Measurements from ENCODE around the gene PEMT. TPM values are rescaled to one million over a fixed set of nuclear protein-coding genes. Genes with fewer than 3 reads are reported as not detected.

The PEMT gene
- total and polyA plus RNA-seq, 2 of the 4 experiments (the other 2 are of a cell fraction): 23.3 to 49.5 TPM

GRCh38 chr17:17537311-17538099 lies 54.0 kb downstream of the PEMT start:
- H3K27ac ChIP-seq (ENCODE audit: insufficient read depth, low read length): no peak overlapping the region
- H2BK5ac ChIP-seq (ENCODE audit: low read depth, low read length, poor library complexity, severe bottlenecking): no peak overlapping the region
- H4K8ac ChIP-seq (ENCODE audit: low read depth in 2 of 2, low read length in 2 of 2): no peak overlapping the region
- WGBS, 2 experiments (ENCODE audit: extremely low coverage in 2 of 2, insufficient read length in 1 of 2): 89% methylated on average over 3 of the region's 15 CpGs; no CpG with 5 or more reads in 1 of the 2 experiments
- DNase-seq: peak; percentile 37
- CTCF ChIA-PET: no interaction called here
- H3K79me1 ChIP-seq (ENCODE audit: low read depth in 1 of 2, low read length in 2 of 2): no peaks in the 10 kb centered on the region
- H3K9me1 ChIP-seq (ENCODE audit: insufficient read depth, low read length): 0 out of 2 replicates have a peak, but pooled peaks cover 4% of the 10 kb centered on the region
- TF ChIP-seq, protein P1, sequence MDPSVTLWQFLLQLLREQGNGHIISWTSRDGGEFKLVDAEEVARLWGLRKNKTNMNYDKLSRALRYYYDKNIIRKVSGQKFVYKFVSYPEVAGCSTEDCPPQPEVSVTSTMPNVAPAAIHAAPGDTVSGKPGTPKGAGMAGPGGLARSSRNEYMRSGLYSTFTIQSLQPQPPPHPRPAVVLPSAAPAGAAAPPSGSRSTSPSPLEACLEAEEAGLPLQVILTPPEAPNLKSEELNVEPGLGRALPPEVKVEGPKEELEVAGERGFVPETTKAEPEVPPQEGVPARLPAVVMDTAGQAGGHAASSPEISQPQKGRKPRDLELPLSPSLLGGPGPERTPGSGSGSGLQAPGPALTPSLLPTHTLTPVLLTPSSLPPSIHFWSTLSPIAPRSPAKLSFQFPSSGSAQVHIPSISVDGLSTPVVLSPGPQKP (IDR thresholded peaks at IDR 0.05; ENCODE audit: borderline replicate concordance, low read depth, low read length): no peak
- TF ChIP-seq FOS (IDR thresholded peaks at IDR 0.05; ENCODE audit: low read depth, low read length) (no peak), RCOR1 (IDR thresholded peaks at IDR 0.05; ENCODE audit: insufficient replicate concordance, low read length) (no peak)
- TF ChIP-seq, protein P2, sequence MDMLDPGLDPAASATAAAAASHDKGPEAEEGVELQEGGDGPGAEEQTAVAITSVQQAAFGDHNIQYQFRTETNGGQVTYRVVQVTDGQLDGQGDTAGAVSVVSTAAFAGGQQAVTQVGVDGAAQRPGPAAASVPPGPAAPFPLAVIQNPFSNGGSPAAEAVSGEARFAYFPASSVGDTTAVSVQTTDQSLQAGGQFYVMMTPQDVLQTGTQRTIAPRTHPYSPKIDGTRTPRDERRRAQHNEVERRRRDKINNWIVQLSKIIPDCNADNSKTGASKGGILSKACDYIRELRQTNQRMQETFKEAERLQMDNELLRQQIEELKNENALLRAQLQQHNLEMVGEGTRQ (IDR thresholded peaks at IDR 0.05; ENCODE audit: low read depth, low read length): peak; percentile 74
- no peak overlapping the region for H4K91ac ChIP-seq (ENCODE audit: insufficient read depth, low read depth, low read length)
- no peak for ATAC-seq (ENCODE audit: low read depth)
- no peaks in the 10 kb centered on the region for H3K36me3 ChIP-seq (ENCODE audit: control insufficient read depth, insufficient read depth, low read length)
- H3K27me3 ChIP-seq (ENCODE audit: control insufficient read depth, insufficient read depth, low read length): no peaks in the 10 kb centered on the region
- no peak overlapping the region for H3K14ac ChIP-seq (replicated peaks; ENCODE audit: low read depth, low read length)
- H4K20me1 ChIP-seq (ENCODE audit: insufficient read depth, low read length): no peaks in the 10 kb centered on the region
- dilution Hi-C loops (cut with HindIII; ENCODE audit: low sequenced_read_pairs, unreplicated experiment) (no loop called here), intact Hi-C loops (cut with micrococcal nuclease) (no loop called here), in situ Hi-C loops (cut with MboI; ENCODE audit: low sequenced_read_pairs) (no loop called here)
- H3K56ac ChIP-seq (ENCODE audit: extremely low read depth, insufficient read depth, low read length): no peak overlapping the region
- no peak overlapping the region for H3K4ac ChIP-seq (ENCODE audit: low read depth, low read length)
- peak overlapping the region; percentile 51 for H2AK9ac ChIP-seq (replicated peaks; ENCODE audit: low read depth, low read length, poor library complexity)
- peak overlapping the region; percentile 33; the same call in 1 of the 2 replicates for H2AK5ac ChIP-seq (ENCODE audit: low read depth, low read length)
- no peak overlapping the region for H3K23ac ChIP-seq (ENCODE audit: low read depth, low read length)
- H2BK20ac ChIP-seq (ENCODE audit: low read depth, low read length): no peak overlapping the region
- H4K5ac ChIP-seq (ENCODE audit: low read depth, low read length): no peak overlapping the region
- H3K4me1 ChIP-seq (ENCODE audit: control insufficient read depth, insufficient read depth, low read length): peaks cover 8% of the 10 kb centered on the region; the same call in 1 of the 2 replicates
- no peak overlapping the region for H3K18ac ChIP-seq (ENCODE audit: low read depth, low read length)
- H3K9me3 ChIP-seq (ENCODE audit: control insufficient read depth, insufficient read depth, low read length): no peaks in the 10 kb centered on the region
- POLR2A ChIA-PET (ENCODE audit: unreplicated experiment): no interaction called here
- no peak overlapping the region for H3K4me2 ChIP-seq (ENCODE audit: low read depth, low read length)
- no peak overlapping the region for H2BK120ac ChIP-seq (ENCODE audit: low read depth, low read length)
- no peak overlapping the region for H2AFZ ChIP-seq (replicated peaks; ENCODE audit: low read length, poor library complexity)
- no peak overlapping the region for H2BK15ac ChIP-seq (ENCODE audit: low read depth, low read length)
- BruUV-seq (replicated peaks): no TSS peak
- H3K9ac ChIP-seq (ENCODE audit: low read depth, low read length): no peak overlapping the region
- H3K4me3 ChIP-seq (ENCODE audit: insufficient read depth, low read depth, low read length): no peak overlapping the region

Measured in IMR-90 (cell line).